H1 (cell line): ENCODE data around the gene ITIH1. TPM values are rescaled to one million over a fixed set of nuclear protein-coding genes. Genes with fewer than 3 reads are reported as not detected.

ENCODE experiments used
- BCL11A ChIP-seq, 2 experiments: IDR thresholded peaks; one replicate each; pipeline ENCODE4 v1.6.1; 2011; ENCODE audit warnings: low read depth in 2 of 2, low read length in 2 of 2, mild to moderate bottlenecking in 2 of 2
- CTCF ChIP-seq, 3 experiments: IDR thresholded peaks; 1 replicate in 2 of 3; 2 replicates in 1 of 3; pipeline versions ENCODE4 v1.5.1 to v1.6.1; 2011; ENCODE audit warnings: low read length in 3 of 3, mild to moderate bottlenecking in 3 of 3, inconsistent platforms in 2 of 3, low read depth in 1 of 3, moderate library complexity in 1 of 3; ENCODE audit not compliant: insufficient read depth in 1 of 3; ENCODE audit errors: control extremely low read depth in 1 of 3
- EZH2 ChIP-seq: fragments of 200-600 bp; sonication (generic); IDR thresholded peaks from 2 replicates; pipeline ENCODE4 v1.7.1; 2012; ENCODE audit warnings: low read depth, mild to moderate bottlenecking, moderate library complexity, low read length, inconsistent platforms; ENCODE audit not compliant: severe bottlenecking
- HDAC2 ChIP-seq, 2 experiments: fragments of 300-600 bp in 1 of 2; sonication (generic) in 1 of 2; IDR thresholded peaks; 2 replicates each; pipeline ENCODE4 v1.6.1; 2011 to 2012; ENCODE audit warnings: low read depth in 2 of 2, low read length in 2 of 2, mild to moderate bottlenecking in 2 of 2, moderate library complexity in 2 of 2, borderline replicate concordance in 1 of 2, inconsistent platforms in 1 of 2
- JUND ChIP-seq: IDR thresholded peaks from 2 replicates; pipeline ENCODE4 v1.6.1; 2011; ENCODE audit warnings: mild to moderate bottlenecking, improper control_type of control experiment, low read length
- polyA plus RNA-seq, 7 experiments: library from polyadenylated mRNA; depleted of rRNA in 3 of 7; stranded (reverse) in 5 of 7; unstranded in 2 of 7; fragments of >200 nt in 5 of 7; fragments of 200-250 nt in 2 of 7; gene quantifications; 1 replicate in 5 of 7; 2 replicates in 1 of 7; 4 replicates in 1 of 7; pipeline versions ENCODE4 v1.2.1 to v1.2.3, GENCODE V29; 2011 to 2013; ENCODE audit warnings: missing spikeins in 2 of 7, mixed read lengths in 2 of 7
- total RNA-seq: library from RNA; stranded (reverse); fragmentation: NEBNext Ultra II Directional; extraction: Animal tissue kit (Norgen Biotek cat#: 25700); gene quantifications from 2 replicates; pipeline ENCODE4 v1.2.1, GENCODE V29; 2021

ITIH1 gene
- total and polyA plus RNA-seq, 2 of the 8 experiments (the other 6 are each of a cell fraction or from before 2014, with no cell fraction given), result not detected

- no peak for TF ChIP-seq CTCF (IDR thresholded peaks at IDR 0.05; ENCODE audit: control extremely low read depth in 1 of 3, insufficient read depth in 1 of 3, low read depth in 1 of 3, low read length in 3 of 3)
- TF ChIP-seq HDAC2 (IDR thresholded peaks at IDR 0.05; ENCODE audit: borderline replicate concordance in 1 of 2, low read depth in 2 of 2, low read length in 2 of 2), result no peak
- no peak for TF ChIP-seq BCL11A (IDR thresholded peaks at IDR 0.05; ENCODE audit: low read depth in 2 of 2, low read length in 2 of 2)
- no peak for TF ChIP-seq EZH2
- TF ChIP-seq JUND, result no peak
These were observed 61.8 kb downstream of the ITIH1 start (continued) for GRCh38 chr3:52839268-52839575.
